ENCODE measurements around the gene CDC20. TPM values are rescaled to one million over a fixed set of nuclear protein-coding genes. Genes with fewer than 3 reads are reported as not detected.

CDC20 gene
- total RNA-seq, 1 experiment from 2014 or later = 355 TPM

DNA sequence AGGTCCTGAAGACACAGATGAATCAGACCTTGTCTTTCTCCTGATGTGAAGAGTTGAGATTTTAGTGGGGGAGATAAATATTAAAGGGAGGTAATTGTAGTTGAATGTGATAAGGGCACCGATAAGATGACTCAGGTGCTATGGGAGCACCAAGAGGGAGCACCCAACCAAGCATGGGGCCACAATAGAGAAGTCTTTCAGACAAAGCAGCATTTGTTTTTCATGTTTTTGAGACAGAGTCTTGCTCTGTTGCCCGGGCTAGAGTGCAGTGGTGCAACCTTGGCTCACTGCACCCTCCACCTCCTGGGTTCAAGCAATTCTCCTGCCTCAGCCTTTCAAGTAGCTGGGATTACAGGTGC, 47.1 kb downstream of the CDC20 start:
- BruUV-seq (replicated peaks) = no TSS peak
- Histone ChIP-seq H3K9me3 (ENCODE audit: control insufficient read depth in 1 of 2, insufficient read depth in 1 of 2, low read depth in 1 of 2, low read length in 2 of 2) (no peaks in the 10 kb centered on the region), H3K4me1 (ENCODE audit: control insufficient read depth in 1 of 2, insufficient read depth in 2 of 2, low read length in 2 of 2) (no peaks in the 10 kb centered on the region), H3K27me3 (ENCODE audit: insufficient read depth, low read length) (no peaks in the 10 kb centered on the region), H2AFZ (ENCODE audit: low read depth, low read length, poor library complexity, severe bottlenecking) (no peak overlapping the region), H3K4me3 (replicated peaks in 1 of 2; ENCODE audit: low read depth in 1 of 2, low read length in 2 of 2) (no peak overlapping the region), H3K9me2 (ENCODE audit: insufficient read depth) (no peaks in the 10 kb centered on the region), H3K27ac (ENCODE audit: low read depth, low read length) (no peak overlapping the region), H3K4me2 (ENCODE audit: low read length) (no peak overlapping the region), H3K9ac (ENCODE audit: low read length) (no peak overlapping the region), H3K36me3 (ENCODE audit: control insufficient read depth in 1 of 2, insufficient read depth in 2 of 2, low read length in 2 of 2) (peaks cover 9 to 23% of the 10 kb centered on the region in 2 experiments; a peak in 2 of 4 replicates), H3K79me2 (ENCODE audit: insufficient read depth, low read length) (no peaks in the 10 kb centered on the region), H4K20me1 (ENCODE audit: insufficient read depth) (no peaks in the 10 kb centered on the region)
- ChIA-PET POLR2A (no interaction called here), RAD21 (ENCODE audit: low non-redundant PET in 1 of 2, low total read pairs in 2 of 2, uncharacterized antibody in 2 of 2, unreplicated experiment in 2 of 2) (no interaction called here), CTCF (no interaction called here)
- DNase-seq (ENCODE audit: low read depth, low spot score) (no peak), ATAC-seq (no peak)
- TF ChIP-seq, protein P1, sequence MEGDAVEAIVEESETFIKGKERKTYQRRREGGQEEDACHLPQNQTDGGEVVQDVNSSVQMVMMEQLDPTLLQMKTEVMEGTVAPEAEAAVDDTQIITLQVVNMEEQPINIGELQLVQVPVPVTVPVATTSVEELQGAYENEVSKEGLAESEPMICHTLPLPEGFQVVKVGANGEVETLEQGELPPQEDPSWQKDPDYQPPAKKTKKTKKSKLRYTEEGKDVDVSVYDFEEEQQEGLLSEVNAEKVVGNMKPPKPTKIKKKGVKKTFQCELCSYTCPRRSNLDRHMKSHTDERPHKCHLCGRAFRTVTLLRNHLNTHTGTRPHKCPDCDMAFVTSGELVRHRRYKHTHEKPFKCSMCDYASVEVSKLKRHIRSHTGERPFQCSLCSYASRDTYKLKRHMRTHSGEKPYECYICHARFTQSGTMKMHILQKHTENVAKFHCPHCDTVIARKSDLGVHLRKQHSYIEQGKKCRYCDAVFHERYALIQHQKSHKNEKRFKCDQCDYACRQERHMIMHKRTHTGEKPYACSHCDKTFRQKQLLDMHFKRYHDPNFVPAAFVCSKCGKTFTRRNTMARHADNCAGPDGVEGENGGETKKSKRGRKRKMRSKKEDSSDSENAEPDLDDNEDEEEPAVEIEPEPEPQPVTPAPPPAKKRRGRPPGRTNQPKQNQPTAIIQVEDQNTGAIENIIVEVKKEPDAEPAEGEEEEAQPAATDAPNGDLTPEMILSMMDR (IDR thresholded peaks at IDR 0.05 in 2 of 3, conservative IDR thresholded peaks at IDR 0.05 in 1 of 3; ENCODE audit: borderline replicate concordance in 1 of 3, insufficient read depth in 1 of 3, low read depth in 2 of 3, low read length in 2 of 3) = no peak
- no peak for TF ChIP-seq SRF (IDR thresholded peaks at IDR 0.05; ENCODE audit: low read depth)
- intact Hi-C loops (cut with micrococcal nuclease) = no loop called here

DNA sequence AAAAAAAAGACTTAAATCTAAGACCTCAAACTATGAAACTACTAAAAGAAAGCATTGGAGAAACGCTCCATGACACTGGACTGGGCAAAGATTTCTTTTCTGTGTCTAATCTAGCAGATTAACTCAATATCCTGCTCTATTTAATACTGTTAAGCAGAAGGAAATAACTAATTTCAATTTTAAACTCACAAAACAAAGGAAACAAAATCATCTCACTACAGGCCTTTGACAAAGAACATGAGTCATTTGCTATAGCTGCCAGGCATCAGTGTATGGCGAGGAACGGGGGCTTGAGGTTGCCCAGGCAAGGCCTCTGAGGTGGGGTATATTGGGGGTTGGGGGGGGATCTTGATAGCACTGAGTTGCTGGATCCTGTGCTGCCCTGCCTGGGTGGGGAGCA, 51.8 kb downstream of the CDC20 start:
- Histone ChIP-seq H3K4me2 (ENCODE audit: low read length) (no peak overlapping the region), H3K79me2 (ENCODE audit: insufficient read depth, low read length) (no peaks in the 10 kb centered on the region), H4K20me1 (ENCODE audit: insufficient read depth) (no peaks in the 10 kb centered on the region), H2AFZ (ENCODE audit: low read depth, low read length, poor library complexity, severe bottlenecking) (no peak overlapping the region), H3K9me2 (ENCODE audit: insufficient read depth) (no peaks in the 10 kb centered on the region), H3K9me3 (ENCODE audit: control insufficient read depth in 1 of 2, insufficient read depth in 1 of 2, low read depth in 1 of 2, low read length in 2 of 2) (no peaks in the 10 kb centered on the region), H3K27ac (ENCODE audit: low read depth, low read length) (no peak overlapping the region), H3K9ac (ENCODE audit: low read length) (no peak overlapping the region), H3K36me3 (ENCODE audit: control insufficient read depth in 1 of 2, insufficient read depth in 2 of 2, low read length in 2 of 2) (peaks cover 4 to 21% of the 10 kb centered on the region in 2 experiments; a peak in 1 of 4 replicates), H3K4me3 (replicated peaks in 1 of 2; ENCODE audit: low read depth in 1 of 2, low read length in 2 of 2) (no peak overlapping the region), H3K27me3 (ENCODE audit: insufficient read depth, low read length) (no peaks in the 10 kb centered on the region), H3K4me1 (ENCODE audit: control insufficient read depth in 1 of 2, insufficient read depth in 2 of 2, low read length in 2 of 2) (no peaks in the 10 kb centered on the region)
- RAD21 ChIA-PET (ENCODE audit: low non-redundant PET in 1 of 2, low total read pairs in 2 of 2, uncharacterized antibody in 2 of 2, unreplicated experiment in 2 of 2) = no interaction called here
- intact Hi-C loops (cut with micrococcal nuclease) = loop anchor here (10.0 kb wide), 1 partner anchor 496 kb away; no protein-coding TSS in a partner anchor
- no peak for DNase-seq (ENCODE audit: low read depth, low spot score)
- CTCF ChIA-PET = no interaction called here
- ATAC-seq = no peak
- POLR2A ChIA-PET = no interaction called here
- no peak for TF ChIP-seq SP1 (IDR thresholded peaks at IDR 0.05; ENCODE audit: low read depth)
- no TSS peak for BruUV-seq (replicated peaks)

Small RNA genes within 50 kb of the gene (microRNA-seq; reads per million reads assigned to microRNA genes)
- gene MIR6734 (ENCODE audit: borderline number of aligned reads) = 2.8 reads per million

Other genes with a start within 250 kb of the CDC20 start
- 109 TPM for gene EBNA1BP2, start 186.7 kb upstream of the CDC20 start, total RNA-seq (2021; ENCODE audit: unreplicated experiment)
- 0.49 TPM for gene CFAP57, start 186.7 kb upstream of the CDC20 start, total RNA-seq (2021; ENCODE audit: unreplicated experiment)
- 13.9 TPM for gene TMEM125, start 89.0 kb upstream of the CDC20 start, total RNA-seq (2021; ENCODE audit: unreplicated experiment)
- gene C1orf210, start 73.4 kb upstream of the CDC20 start, total RNA-seq (2021; ENCODE audit: unreplicated experiment) = 7.6 TPM
- not detected for gene TIE1, start 58.0 kb upstream of the CDC20 start, total RNA-seq (2021; ENCODE audit: unreplicated experiment)
- not detected for gene MPL, start 21.2 kb upstream of the CDC20 start, total RNA-seq (2021; ENCODE audit: unreplicated experiment)
- 91.3 TPM for gene ELOVL1, start 9.0 kb downstream of the CDC20 start, total RNA-seq (2021; ENCODE audit: unreplicated experiment)
- gene MED8, start 30.8 kb downstream of the CDC20 start, total RNA-seq (2021; ENCODE audit: unreplicated experiment) = 36.0 TPM
- gene SZT2, start 30.9 kb downstream of the CDC20 start, total RNA-seq (2021; ENCODE audit: unreplicated experiment) = 43.0 TPM
- gene HYI, start 95.0 kb downstream of the CDC20 start, total RNA-seq (2021; ENCODE audit: unreplicated experiment) = 13.9 TPM
- gene PTPRF, start 171.9 kb downstream of the CDC20 start, total RNA-seq (2021; ENCODE audit: unreplicated experiment) = 224 TPM

Measured in HCT116 (cell line).